ENCODE results near the gene SERTM1.

GRCh38 chr13:36680913-36681312 lies 7.1 kb downstream of the SERTM1 start:
- TF ChIP-seq EZH2 (IDR thresholded peaks at IDR 0.05; ENCODE audit: borderline replicate concordance, low read length) (no peak), CTCF (IDR thresholded peaks at IDR 0.05; ENCODE audit: low read length) (no peak)

Data from OCI-LY1 (cell line).